AG10803 (cell line): ENCODE results near the gene RABGAP1.

Source experiments
- DNase-seq: peaks from one replicate; pipeline ENCODE4 v3.0.0; 2010; ENCODE audit warnings: low read depth
- H3K4me3 ChIP-seq: 2 replicates; pipeline ENCODE4 v1.5.1; 2011; ENCODE audit warnings: mild to moderate bottlenecking, low read length, control low read depth
- TF ChIP-seq, protein P1 (sequence below): conservative IDR thresholded peaks from 2 replicates; pipeline ENCODE4 v1.5.1; 2011; ENCODE audit warnings: mild to moderate bottlenecking, low read length, control low read depth, inconsistent platforms

The RABGAP1 gene

DNA sequence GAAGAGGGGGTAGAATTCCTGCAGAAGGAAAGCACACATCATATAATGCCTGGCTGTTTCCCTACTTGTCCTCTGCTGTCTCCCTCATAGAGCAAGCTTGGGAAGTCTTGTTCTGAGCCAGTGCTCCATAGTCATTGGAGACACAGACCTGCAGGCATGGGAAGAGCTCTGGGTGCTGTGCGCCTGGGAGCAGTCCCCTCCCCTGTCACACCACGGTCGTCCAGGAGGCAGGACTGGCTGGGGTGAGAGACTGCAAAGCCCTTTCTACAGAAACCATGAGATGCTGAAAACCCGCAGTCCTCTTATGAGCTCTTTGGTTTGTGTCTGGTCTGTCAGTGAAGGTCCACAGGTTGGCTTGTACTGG is 157.3 kb downstream of the RABGAP1 start:
- no peak for DNase-seq
- no peak overlapping the region for H3K4me3 ChIP-seq
- TF ChIP-seq, protein P1, sequence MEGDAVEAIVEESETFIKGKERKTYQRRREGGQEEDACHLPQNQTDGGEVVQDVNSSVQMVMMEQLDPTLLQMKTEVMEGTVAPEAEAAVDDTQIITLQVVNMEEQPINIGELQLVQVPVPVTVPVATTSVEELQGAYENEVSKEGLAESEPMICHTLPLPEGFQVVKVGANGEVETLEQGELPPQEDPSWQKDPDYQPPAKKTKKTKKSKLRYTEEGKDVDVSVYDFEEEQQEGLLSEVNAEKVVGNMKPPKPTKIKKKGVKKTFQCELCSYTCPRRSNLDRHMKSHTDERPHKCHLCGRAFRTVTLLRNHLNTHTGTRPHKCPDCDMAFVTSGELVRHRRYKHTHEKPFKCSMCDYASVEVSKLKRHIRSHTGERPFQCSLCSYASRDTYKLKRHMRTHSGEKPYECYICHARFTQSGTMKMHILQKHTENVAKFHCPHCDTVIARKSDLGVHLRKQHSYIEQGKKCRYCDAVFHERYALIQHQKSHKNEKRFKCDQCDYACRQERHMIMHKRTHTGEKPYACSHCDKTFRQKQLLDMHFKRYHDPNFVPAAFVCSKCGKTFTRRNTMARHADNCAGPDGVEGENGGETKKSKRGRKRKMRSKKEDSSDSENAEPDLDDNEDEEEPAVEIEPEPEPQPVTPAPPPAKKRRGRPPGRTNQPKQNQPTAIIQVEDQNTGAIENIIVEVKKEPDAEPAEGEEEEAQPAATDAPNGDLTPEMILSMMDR, result no peak

DNA sequence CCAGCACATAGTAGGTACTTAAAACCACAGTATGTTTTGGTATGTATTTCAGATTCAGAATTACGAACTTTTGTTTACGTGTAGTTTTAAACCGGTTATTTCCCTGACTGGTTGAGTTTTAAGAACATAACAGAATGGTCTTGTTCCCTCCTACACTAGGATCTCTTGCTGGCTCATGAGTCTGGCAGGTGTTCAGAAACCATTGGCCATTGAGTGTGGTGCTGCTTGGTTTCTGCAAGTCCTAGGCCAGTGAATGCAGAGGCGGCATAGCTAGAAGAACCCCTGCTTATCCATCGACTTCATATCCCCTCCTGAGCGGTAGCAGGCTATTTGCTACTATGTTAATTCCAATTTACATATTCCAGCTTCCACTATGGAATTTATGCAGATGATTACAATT is 158.2 kb downstream of the RABGAP1 start:
- TF ChIP-seq, protein P1, result no peak
- H3K4me3 ChIP-seq, result no peak overlapping the region
- no peak for DNase-seq

DNA sequence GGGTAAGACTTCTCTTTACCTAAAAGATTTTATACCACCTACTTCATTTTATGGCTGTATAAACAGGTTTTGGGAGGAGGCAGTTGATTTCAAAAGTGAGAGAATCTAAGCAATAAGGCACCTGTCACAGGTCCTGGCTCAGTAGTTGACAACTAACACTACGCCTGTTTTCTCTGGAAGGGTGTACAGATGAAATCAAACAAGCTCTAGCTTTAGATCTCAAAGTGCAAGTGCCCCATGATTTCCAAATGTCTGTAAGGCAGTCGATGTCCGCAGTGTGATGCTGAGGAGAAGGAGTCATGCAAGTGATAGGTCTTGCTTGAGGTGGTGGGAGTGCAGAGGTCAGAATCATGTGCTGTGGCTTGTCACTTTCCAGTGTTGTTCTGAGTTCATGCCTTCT is 158.7 kb downstream of the RABGAP1 start:
- TF ChIP-seq, protein P1, result no peak
- no peak for DNase-seq
- H3K4me3 ChIP-seq, result no peak overlapping the region

DNA sequence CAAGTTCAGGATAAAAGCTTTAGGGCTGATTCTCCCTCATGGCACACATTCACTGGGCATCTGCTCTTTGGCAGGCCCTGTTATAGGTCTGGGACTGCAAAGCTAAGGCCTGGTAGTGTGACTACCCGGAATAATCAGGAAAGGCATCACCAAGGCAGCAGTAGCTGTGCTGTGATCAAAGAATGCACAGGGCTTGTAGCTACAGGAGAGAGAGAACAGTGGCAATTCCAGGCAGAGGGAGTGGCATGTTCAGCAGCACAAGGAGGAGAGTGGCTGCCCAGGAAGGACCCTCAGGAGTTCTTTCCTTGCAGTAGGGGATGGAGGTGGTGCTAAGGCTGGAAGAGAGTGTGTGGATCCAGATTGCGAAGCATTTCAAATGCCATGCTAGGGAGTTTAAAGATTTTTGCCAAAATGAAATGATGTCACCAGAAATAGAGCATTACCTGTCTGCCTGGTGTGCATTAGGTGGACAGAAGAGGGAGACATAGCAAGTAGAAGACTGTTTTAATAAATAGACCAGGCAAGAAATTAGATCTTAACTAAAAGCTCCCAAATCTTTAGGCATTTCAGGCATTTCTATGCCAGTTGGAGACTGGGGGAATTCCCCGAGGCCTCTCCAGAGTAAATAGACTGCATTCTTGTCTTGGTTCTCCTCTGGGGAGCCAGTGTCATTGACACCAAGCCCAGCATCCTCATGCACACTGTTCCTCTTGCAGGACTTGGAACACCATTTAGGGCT is 161.7 kb downstream of the RABGAP1 start:
- TF ChIP-seq, protein P1, result peak; percentile 12; the same call in 1 of the 2 replicates
- H3K4me3 ChIP-seq, result no peak overlapping the region
- DNase-seq, result no peak

DNA sequence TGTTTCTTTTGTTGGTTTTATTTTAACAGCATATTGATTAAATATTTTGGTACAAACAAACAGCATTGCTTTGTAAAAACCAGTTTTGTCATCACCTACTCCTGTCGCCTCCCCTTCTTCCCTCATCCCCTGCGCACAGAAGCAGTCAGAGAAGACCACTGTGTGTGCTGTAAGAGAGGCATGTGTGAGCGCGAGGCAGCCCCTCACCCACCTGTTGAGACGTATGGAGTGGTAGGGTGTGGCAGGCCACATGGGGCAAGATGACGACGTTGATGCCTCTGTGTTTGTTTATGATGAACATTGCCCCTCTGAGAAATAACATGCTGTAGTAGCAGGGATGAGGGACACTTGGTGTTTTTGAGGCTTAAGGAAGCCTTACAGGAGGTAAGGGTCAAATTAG is 164.0 kb downstream of the RABGAP1 start:
- TF ChIP-seq, protein P1, result no peak
- DNase-seq, result no peak
- H3K4me3 ChIP-seq, result no peak overlapping the region

GRCh38 chr9:123105490-123105889 is 164.7 kb downstream of the RABGAP1 start:
- DNase-seq, result no peak
- no peak overlapping the region for H3K4me3 ChIP-seq
- TF ChIP-seq, protein P1, result no peak

DNA sequence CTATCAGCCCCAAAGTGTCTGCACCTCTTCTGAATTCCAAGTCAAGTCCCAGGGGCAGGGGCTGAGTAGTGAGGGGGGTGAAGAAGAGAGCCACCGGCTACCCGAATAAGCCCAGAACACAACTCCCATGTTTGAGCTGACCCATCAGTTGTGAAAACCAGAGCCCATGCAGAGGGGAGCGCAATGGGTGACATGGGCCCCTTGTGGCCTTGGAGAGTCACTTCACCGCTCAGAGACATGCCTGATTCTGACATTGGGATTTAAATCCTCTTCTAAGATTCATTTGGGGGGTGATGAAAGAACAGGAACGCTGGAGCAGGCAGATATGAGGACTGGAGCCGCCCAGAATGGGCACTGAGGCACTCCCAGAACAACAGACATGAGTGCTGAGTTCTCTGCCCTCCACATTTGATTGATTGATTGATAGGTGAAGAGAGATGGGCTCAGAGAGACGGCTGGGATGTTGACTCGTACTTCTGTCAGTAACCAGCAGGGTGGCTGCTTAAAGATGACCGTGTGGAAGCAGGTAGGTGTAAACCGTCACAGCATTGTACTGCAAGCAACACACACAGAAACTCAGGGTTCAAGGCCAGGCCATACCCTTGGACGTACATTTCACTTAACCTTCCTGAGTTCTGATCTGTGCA is 166.9 kb downstream of the RABGAP1 start:
- DNase-seq, result no peak
- TF ChIP-seq, protein P1, result no peak
- H3K4me3 ChIP-seq, result no peak overlapping the region
